ENCODE measurements around the gene DLG2. TPM values are rescaled to one million over a fixed set of nuclear protein-coding genes. Genes with fewer than 3 reads are reported as not detected.

Gene DLG2
- total and polyA plus RNA-seq, 7 donors: 0.23 to 5.3 (median 3.4) TPM

GRCh38 chr11:84757711-84758110, 869.4 kb downstream of the DLG2 start:
- intact Hi-C loops (cut with DNase I): no loop called here
- no peak for ATAC-seq
- no peaks in the 10 kb centered on the region for H3K27me3 ChIP-seq (ENCODE audit: insufficient read depth in 3 of 3, low read length in 2 of 3)
- no peak overlapping the region for H3K27ac ChIP-seq
- WGBS, 3 donors: 67 to 87% (median 70%) methylated on average over 2 of the region's 2 CpGs
- no peak for DNase-seq
- no peaks in the 10 kb centered on the region for H3K36me3 ChIP-seq (ENCODE audit: insufficient read depth in 1 of 2, low read depth in 1 of 2)
- no peaks in the 10 kb centered on the region for H3K9me3 ChIP-seq
- no peaks in the 10 kb centered on the region for H3K4me1 ChIP-seq
- TF ChIP-seq CTCF (IDR thresholded peaks at IDR 0.05): no peak
- no peak overlapping the region for H3K4me3 ChIP-seq

GRCh38 chr11:84751371-84751770, 875.8 kb downstream of the DLG2 start:
- H3K27ac ChIP-seq: no peak overlapping the region
- no peaks in the 10 kb centered on the region for H3K36me3 ChIP-seq (ENCODE audit: insufficient read depth in 1 of 2, low read depth in 1 of 2)
- no peaks in the 10 kb centered on the region for H3K9me3 ChIP-seq
- DNase-seq (no peak), ATAC-seq (no peak)
- H3K4me1 ChIP-seq: no peaks in the 10 kb centered on the region
- intact Hi-C loops (cut with DNase I): no loop called here
- no peaks in the 10 kb centered on the region for H3K27me3 ChIP-seq (ENCODE audit: insufficient read depth in 3 of 3, low read length in 2 of 3)
- 89 to 91% (median 89%) methylated on average over 2 of the region's 2 CpGs for WGBS, 3 donors
- H3K4me3 ChIP-seq: no peak overlapping the region
- TF ChIP-seq CTCF (IDR thresholded peaks at IDR 0.05): no peak

DNA sequence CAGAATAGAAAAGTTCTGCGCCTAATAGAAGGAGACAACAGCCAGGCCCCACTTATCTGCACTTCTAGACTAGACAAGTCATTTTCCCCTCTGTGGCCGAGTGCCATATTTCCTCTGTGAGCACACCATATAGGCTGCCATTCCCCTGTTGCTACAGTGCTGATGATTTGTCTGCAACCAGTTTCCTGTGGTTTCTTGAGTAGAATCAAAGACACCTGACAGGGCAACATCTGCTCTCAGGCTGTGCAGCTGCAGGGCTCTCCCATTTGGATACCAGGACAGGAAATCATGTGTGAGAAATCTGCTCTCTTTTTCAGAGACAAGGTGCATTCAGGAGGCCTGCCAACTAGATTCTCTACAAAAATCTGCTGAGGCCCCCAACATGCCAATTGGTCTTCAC, 879.3 kb downstream of the DLG2 start:
- Histone ChIP-seq H3K36me3 (ENCODE audit: insufficient read depth in 1 of 2, low read depth in 1 of 2) (no peaks in the 10 kb centered on the region), H3K27me3 (ENCODE audit: insufficient read depth in 3 of 3, low read length in 2 of 3) (no peaks in the 10 kb centered on the region), H3K27ac (no peak overlapping the region), H3K4me1 (no peaks in the 10 kb centered on the region), H3K4me3 (no peak overlapping the region), H3K9me3 (no peaks in the 10 kb centered on the region)
- WGBS, 3 donors: 75 to 81% (median 81%) methylated on average over 2 of the region's 2 CpGs
- intact Hi-C loops (cut with DNase I): no loop called here
- ATAC-seq: no peak
- no peak for DNase-seq
- TF ChIP-seq CTCF (IDR thresholded peaks at IDR 0.05): no peak

GRCh38 chr11:84740050-84740449, 887.1 kb downstream of the DLG2 start:
- DNase-seq (no peak), ATAC-seq (no peak)
- no peak for TF ChIP-seq CTCF (IDR thresholded peaks at IDR 0.05)
- 89 to 95% (median 89%) methylated on average over 1 of the region's 1 CpG for WGBS, 3 donors
- H3K4me3 ChIP-seq: no peak overlapping the region
- no peaks in the 10 kb centered on the region for H3K9me3 ChIP-seq
- no peaks in the 10 kb centered on the region for H3K27me3 ChIP-seq (ENCODE audit: insufficient read depth in 3 of 3, low read length in 2 of 3)
- H3K27ac ChIP-seq: no peak overlapping the region
- no peaks in the 10 kb centered on the region for H3K4me1 ChIP-seq
- H3K36me3 ChIP-seq (ENCODE audit: insufficient read depth in 1 of 2, low read depth in 1 of 2): no peaks in the 10 kb centered on the region
- intact Hi-C loops (cut with DNase I): no loop called here

DNA sequence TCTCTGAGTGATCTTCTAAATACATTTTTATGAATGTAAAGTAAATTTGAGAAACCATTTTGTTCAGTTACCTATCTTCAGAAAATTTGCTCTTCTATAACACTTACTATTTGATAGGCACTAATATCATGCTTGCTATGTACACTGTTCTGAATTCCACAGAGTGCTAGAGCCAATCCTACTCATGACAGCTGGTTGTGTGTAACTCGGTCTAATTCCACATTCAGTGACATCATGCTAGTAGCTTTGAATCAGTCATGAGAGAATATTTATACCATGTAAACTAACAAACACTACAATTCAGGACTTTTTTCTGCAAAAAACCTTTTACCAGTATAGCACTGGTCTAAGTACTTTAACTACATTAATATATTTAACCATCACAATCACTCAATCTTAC, 902.9 kb downstream of the DLG2 start:
- H3K9me3 ChIP-seq: no peaks in the 10 kb centered on the region
- TF ChIP-seq CTCF (IDR thresholded peaks at IDR 0.05): no peak
- ATAC-seq (no peak), DNase-seq (no peak)
- H3K4me1 ChIP-seq: no peaks in the 10 kb centered on the region
- no peaks in the 10 kb centered on the region for H3K36me3 ChIP-seq (ENCODE audit: insufficient read depth in 1 of 2, low read depth in 1 of 2)
- no peaks in the 10 kb centered on the region for H3K27me3 ChIP-seq (ENCODE audit: insufficient read depth in 3 of 3, low read length in 2 of 3)
- no peak overlapping the region for H3K27ac ChIP-seq
- 24 to 40% (median 29%) methylated on average over 1 of the region's 1 CpG for whole genome bisulfite sequencing, 3 donors
- no peak overlapping the region for H3K4me3 ChIP-seq
- intact Hi-C loops (cut with DNase I): no loop called here
